ENCODE data around the gene TMEM74B.

DNA sequence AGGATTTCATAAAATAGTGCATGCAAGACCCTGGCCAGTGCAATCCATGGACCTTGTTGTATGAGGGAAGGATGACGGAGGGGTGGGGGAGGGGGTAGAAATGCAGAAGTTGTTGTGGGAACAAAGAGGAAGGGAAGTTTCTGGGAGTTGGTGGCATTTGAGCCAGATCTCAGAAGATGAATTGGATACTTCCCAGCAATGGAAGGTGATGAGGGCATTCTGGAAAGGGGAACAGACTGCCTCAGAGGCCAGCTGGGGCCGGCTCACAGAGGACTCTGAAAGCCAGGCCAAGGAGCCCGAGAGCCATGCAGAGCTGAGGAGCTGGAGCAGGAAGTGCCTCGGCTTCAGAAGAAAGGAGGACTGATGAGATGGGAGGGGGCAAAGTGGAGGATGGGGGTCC, 2.7 kb downstream of the TMEM74B start:
- TF ChIP-seq, protein P1, sequence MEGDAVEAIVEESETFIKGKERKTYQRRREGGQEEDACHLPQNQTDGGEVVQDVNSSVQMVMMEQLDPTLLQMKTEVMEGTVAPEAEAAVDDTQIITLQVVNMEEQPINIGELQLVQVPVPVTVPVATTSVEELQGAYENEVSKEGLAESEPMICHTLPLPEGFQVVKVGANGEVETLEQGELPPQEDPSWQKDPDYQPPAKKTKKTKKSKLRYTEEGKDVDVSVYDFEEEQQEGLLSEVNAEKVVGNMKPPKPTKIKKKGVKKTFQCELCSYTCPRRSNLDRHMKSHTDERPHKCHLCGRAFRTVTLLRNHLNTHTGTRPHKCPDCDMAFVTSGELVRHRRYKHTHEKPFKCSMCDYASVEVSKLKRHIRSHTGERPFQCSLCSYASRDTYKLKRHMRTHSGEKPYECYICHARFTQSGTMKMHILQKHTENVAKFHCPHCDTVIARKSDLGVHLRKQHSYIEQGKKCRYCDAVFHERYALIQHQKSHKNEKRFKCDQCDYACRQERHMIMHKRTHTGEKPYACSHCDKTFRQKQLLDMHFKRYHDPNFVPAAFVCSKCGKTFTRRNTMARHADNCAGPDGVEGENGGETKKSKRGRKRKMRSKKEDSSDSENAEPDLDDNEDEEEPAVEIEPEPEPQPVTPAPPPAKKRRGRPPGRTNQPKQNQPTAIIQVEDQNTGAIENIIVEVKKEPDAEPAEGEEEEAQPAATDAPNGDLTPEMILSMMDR (IDR thresholded peaks at IDR 0.05), result no peak
- TF ChIP-seq POLR2A (IDR thresholded peaks at IDR 0.05), result no peak

All from lower leg skin (tissue), 3 donors.